ENCODE data around the gene SBF2. TPM values are rescaled to one million over a fixed set of nuclear protein-coding genes. Genes with fewer than 3 reads are reported as not detected.

Gene SBF2
- total and polyA plus RNA-seq, 2 donors = 8.1 to 10.2 TPM

GRCh38 chr11:9774591-9775397, 519.2 kb downstream of the SBF2 start:
- Histone ChIP-seq H3K36me3 (ENCODE audit: control insufficient read depth in 2 of 2, insufficient read depth in 2 of 2, low read length in 1 of 2) (peaks cover 0 to under 1% of the 10 kb centered on the region in 2 donors), H3K27me3 (ENCODE audit: control insufficient read depth in 2 of 2, insufficient read depth in 1 of 2, low read length in 1 of 2) (no peaks in the 10 kb centered on the region), H3K27ac (ENCODE audit: low read depth in 1 of 2, low read length in 1 of 2) (no peak overlapping the region), H3K4me3 (ENCODE audit: low read length in 2 of 2) (no peak overlapping the region), H3K4me1 (ENCODE audit: control insufficient read depth in 2 of 2, insufficient read depth in 2 of 2, low read length in 2 of 2) (no peaks in the 10 kb centered on the region), H3K9me3 (ENCODE audit: control insufficient read depth in 2 of 2, insufficient read depth in 1 of 2, low read length in 1 of 2) (no peaks in the 10 kb centered on the region)
- whole genome bisulfite sequencing = 66% methylated on average over 6 of the region's 6 CpGs
- DNase-seq (ENCODE audit: low read depth in 6 of 9, low spot score in 9 of 9) = no peak

GRCh38 chr11:9774109-9774508, 519.9 kb downstream of the SBF2 start:
- Histone ChIP-seq H3K27me3 (ENCODE audit: control insufficient read depth in 2 of 2, insufficient read depth in 1 of 2, low read length in 1 of 2) (no peaks in the 10 kb centered on the region), H3K9me3 (ENCODE audit: control insufficient read depth in 2 of 2, insufficient read depth in 1 of 2, low read length in 1 of 2) (no peaks in the 10 kb centered on the region), H3K36me3 (ENCODE audit: control insufficient read depth in 2 of 2, insufficient read depth in 2 of 2, low read length in 1 of 2) (no peaks in the 10 kb centered on the region), H3K4me1 (ENCODE audit: control insufficient read depth in 2 of 2, insufficient read depth in 2 of 2, low read length in 2 of 2) (no peaks in the 10 kb centered on the region), H3K4me3 (ENCODE audit: low read length in 2 of 2) (no peak overlapping the region), H3K27ac (ENCODE audit: low read depth in 1 of 2, low read length in 1 of 2) (no peak overlapping the region)
- no peak for DNase-seq (ENCODE audit: low read depth in 6 of 9, low spot score in 9 of 9)

DNA sequence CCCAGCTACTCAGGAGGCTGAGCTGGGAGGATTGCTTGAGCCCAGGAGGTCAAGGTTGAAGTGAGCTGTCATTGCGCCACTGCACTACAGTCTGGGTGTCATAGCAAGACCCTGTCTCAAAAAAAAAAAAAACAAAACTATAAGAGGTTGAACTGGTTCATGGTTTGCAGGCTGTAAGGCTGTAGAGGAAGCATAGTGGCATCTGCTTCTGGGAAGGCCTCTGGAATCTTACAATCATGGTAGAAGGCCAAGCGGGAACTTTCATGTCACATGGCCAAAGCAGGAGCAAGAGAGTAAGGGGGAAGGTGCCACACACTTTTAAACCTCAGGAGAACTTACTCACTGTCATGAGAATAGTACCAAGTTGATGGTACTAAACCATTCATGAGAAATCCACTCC, 520.5 kb downstream of the SBF2 start:
- Histone ChIP-seq H3K27ac (ENCODE audit: low read depth in 1 of 2, low read length in 1 of 2) (no peak overlapping the region), H3K36me3 (ENCODE audit: control insufficient read depth in 2 of 2, insufficient read depth in 2 of 2, low read length in 1 of 2) (no peaks in the 10 kb centered on the region), H3K27me3 (ENCODE audit: control insufficient read depth in 2 of 2, insufficient read depth in 1 of 2, low read length in 1 of 2) (no peaks in the 10 kb centered on the region), H3K4me1 (ENCODE audit: control insufficient read depth in 2 of 2, insufficient read depth in 2 of 2, low read length in 2 of 2) (no peaks in the 10 kb centered on the region), H3K9me3 (ENCODE audit: control insufficient read depth in 2 of 2, insufficient read depth in 1 of 2, low read length in 1 of 2) (no peaks in the 10 kb centered on the region), H3K4me3 (ENCODE audit: low read length in 2 of 2) (no peak overlapping the region)
- 99% methylated on average over 2 of the region's 2 CpGs for WGBS
- no peak for DNase-seq (ENCODE audit: low read depth in 6 of 9, low spot score in 9 of 9)

GRCh38 chr11:9772218-9772617, 521.8 kb downstream of the SBF2 start:
- no peak for DNase-seq (ENCODE audit: low read depth in 6 of 9, low spot score in 9 of 9)
- no peaks in the 10 kb centered on the region for H3K36me3 ChIP-seq (ENCODE audit: control insufficient read depth in 2 of 2, insufficient read depth in 2 of 2, low read length in 1 of 2)
- no peak overlapping the region for H3K27ac ChIP-seq (ENCODE audit: low read depth in 1 of 2, low read length in 1 of 2)
- no peak overlapping the region for H3K4me3 ChIP-seq (ENCODE audit: low read length in 2 of 2)
- no peaks in the 10 kb centered on the region for H3K4me1 ChIP-seq (ENCODE audit: control insufficient read depth in 2 of 2, insufficient read depth in 2 of 2, low read length in 2 of 2)
- WGBS = 97% methylated on average over 4 of the region's 4 CpGs
- no peaks in the 10 kb centered on the region for H3K9me3 ChIP-seq (ENCODE audit: control insufficient read depth in 2 of 2, insufficient read depth in 1 of 2, low read length in 1 of 2)
- no peaks in the 10 kb centered on the region for H3K27me3 ChIP-seq (ENCODE audit: control insufficient read depth in 2 of 2, insufficient read depth in 1 of 2, low read length in 1 of 2)

DNA sequence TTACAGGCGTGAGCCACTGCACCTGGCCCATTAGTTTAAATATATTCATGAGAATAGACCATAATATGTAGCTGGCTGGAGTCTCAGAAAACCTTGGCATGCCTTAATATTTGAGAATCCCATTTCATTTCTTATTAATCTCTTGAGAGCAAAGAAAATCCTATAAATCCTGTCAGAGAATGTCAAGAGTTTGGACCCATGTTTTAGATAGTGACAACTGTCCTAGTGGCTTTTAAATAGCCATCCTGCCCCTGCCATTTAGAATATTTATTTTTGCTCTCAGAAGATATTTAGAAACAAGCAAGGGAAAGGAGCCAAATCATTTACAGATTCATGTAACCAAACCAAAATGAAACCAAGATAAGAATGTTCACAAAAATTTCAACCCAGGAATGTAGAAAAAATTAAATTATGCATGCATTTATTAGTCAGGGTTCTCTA, 522.9 kb downstream of the SBF2 start:
- H3K4me3 ChIP-seq (ENCODE audit: low read length in 2 of 2) = no peak overlapping the region
- no peak overlapping the region for H3K27ac ChIP-seq (ENCODE audit: low read depth in 1 of 2, low read length in 1 of 2)
- H3K27me3 ChIP-seq (ENCODE audit: control insufficient read depth in 2 of 2, insufficient read depth in 1 of 2, low read length in 1 of 2) = no peaks in the 10 kb centered on the region
- H3K4me1 ChIP-seq (ENCODE audit: control insufficient read depth in 2 of 2, insufficient read depth in 2 of 2, low read length in 2 of 2) = no peaks in the 10 kb centered on the region
- no peaks in the 10 kb centered on the region for H3K9me3 ChIP-seq (ENCODE audit: control insufficient read depth in 2 of 2, insufficient read depth in 1 of 2, low read length in 1 of 2)
- WGBS = 92% methylated on average over 1 of the region's 1 CpG
- no peaks in the 10 kb centered on the region for H3K36me3 ChIP-seq (ENCODE audit: control insufficient read depth in 2 of 2, insufficient read depth in 2 of 2, low read length in 1 of 2)
- DNase-seq (ENCODE audit: low read depth in 6 of 9, low spot score in 9 of 9) = no peak

- Histone ChIP-seq H3K4me3 (ENCODE audit: low read length in 2 of 2) (no peak overlapping the region), H3K9me3 (ENCODE audit: control insufficient read depth in 2 of 2, insufficient read depth in 1 of 2, low read length in 1 of 2) (no peaks in the 10 kb centered on the region), H3K4me1 (ENCODE audit: control insufficient read depth in 2 of 2, insufficient read depth in 2 of 2, low read length in 2 of 2) (peaks cover 0 to 2% of the 10 kb centered on the region in 2 donors), H3K27me3 (ENCODE audit: control insufficient read depth in 2 of 2, insufficient read depth in 1 of 2, low read length in 1 of 2) (no peaks in the 10 kb centered on the region), H3K27ac (ENCODE audit: low read depth in 1 of 2, low read length in 1 of 2) (no peak overlapping the region), H3K36me3 (ENCODE audit: control insufficient read depth in 2 of 2, insufficient read depth in 2 of 2, low read length in 1 of 2) (no peaks in the 10 kb centered on the region)
- 86% methylated on average over 4 of the region's 4 CpGs for whole genome bisulfite sequencing
- DNase-seq (ENCODE audit: low read depth in 6 of 9, low spot score in 9 of 9) = no peak
These were observed 524.4 kb downstream of the SBF2 start for GRCh38 chr11:9769621-9770020.

DNA sequence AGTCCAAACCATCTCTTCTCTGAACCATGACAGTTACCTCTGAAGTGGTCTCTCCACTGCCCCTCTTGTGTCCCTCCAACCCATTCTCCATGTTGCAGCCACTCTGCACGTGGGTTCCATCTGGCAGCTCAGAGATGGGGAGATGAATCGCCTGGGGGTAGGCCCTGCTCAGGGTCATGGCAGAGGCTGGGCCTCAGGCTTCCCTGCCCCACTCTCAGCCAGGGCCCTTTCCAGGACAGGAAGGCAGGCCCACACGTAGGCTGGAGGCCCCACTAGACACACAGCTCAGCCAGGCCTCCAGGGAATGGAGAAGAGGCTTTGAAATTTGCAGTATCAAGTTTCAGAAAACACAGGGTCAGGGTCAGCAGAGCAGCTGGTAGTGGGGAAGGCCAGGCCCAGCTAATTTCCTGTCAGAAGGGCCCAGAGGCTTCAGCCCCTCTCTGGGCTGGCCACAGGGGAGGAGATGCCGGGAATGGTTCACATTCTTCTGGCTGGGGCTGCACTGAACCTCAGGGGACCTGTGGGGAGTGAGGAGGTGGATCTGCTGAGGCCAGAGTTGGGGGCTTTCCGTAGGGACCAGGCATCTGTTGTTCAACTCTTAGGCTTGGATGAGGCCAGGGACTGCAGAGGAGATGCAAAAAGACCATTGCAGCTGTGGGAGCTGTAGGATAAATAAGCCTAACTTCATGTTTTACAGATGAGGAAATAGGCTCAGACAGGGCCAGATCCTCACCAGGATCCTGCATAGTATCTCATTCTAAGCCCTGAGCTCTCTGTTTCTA, 528.5 kb downstream of the SBF2 start:
- Histone ChIP-seq H3K27me3 (ENCODE audit: control insufficient read depth in 2 of 2, insufficient read depth in 1 of 2, low read length in 1 of 2) (no peaks in the 10 kb centered on the region), H3K36me3 (ENCODE audit: control insufficient read depth in 2 of 2, insufficient read depth in 2 of 2, low read length in 1 of 2) (no peaks in the 10 kb centered on the region), H3K9me3 (ENCODE audit: control insufficient read depth in 2 of 2, insufficient read depth in 1 of 2, low read length in 1 of 2) (no peaks in the 10 kb centered on the region), H3K4me3 (ENCODE audit: low read length in 2 of 2) (no peak overlapping the region), H3K4me1 (ENCODE audit: control insufficient read depth in 2 of 2, insufficient read depth in 2 of 2, low read length in 2 of 2) (peaks cover 0 to 2% of the 10 kb centered on the region in 2 donors), H3K27ac (ENCODE audit: low read depth in 1 of 2, low read length in 1 of 2) (peak overlapping the region in 1 of 2 donors; percentile 8)
- 95% methylated on average over 5 of the region's 5 CpGs for WGBS
- no peak for DNase-seq (ENCODE audit: low read depth in 6 of 9, low spot score in 9 of 9)

DNA sequence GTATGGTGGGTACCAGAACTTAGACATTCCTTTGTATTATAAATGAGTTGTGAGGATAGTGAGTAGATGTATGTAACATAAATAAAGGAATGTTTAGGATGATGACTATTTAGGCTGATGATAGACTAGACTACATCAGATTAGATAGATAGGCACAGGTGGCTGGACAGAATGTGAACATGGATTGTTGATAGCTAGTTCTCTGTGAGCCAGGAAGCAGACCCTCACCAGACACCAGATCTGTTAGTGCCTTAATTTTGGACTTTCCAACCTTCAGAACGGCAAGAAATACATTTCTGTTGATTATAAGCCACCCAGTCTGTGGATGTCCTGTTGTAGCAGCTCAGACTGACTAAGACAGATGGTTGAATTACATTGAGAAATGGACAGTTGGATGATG, 530.7 kb downstream of the SBF2 start:
- WGBS = 98% methylated on average over 1 of the region's 1 CpG
- H3K4me3 ChIP-seq (ENCODE audit: low read length in 2 of 2) = no peak overlapping the region
- H3K27ac ChIP-seq (ENCODE audit: low read depth in 1 of 2, low read length in 1 of 2) = no peak overlapping the region
- H3K9me3 ChIP-seq (ENCODE audit: control insufficient read depth in 2 of 2, insufficient read depth in 1 of 2, low read length in 1 of 2) = no peaks in the 10 kb centered on the region
- H3K4me1 ChIP-seq (ENCODE audit: control insufficient read depth in 2 of 2, insufficient read depth in 2 of 2, low read length in 2 of 2) = peaks cover 9 to 20% of the 10 kb centered on the region in 2 donors
- peaks cover 0 to 6% of the 10 kb centered on the region in 2 donors for H3K27me3 ChIP-seq (ENCODE audit: control insufficient read depth in 2 of 2, insufficient read depth in 1 of 2, low read length in 1 of 2)
- H3K36me3 ChIP-seq (ENCODE audit: control insufficient read depth in 2 of 2, insufficient read depth in 2 of 2, low read length in 1 of 2) = no peaks in the 10 kb centered on the region
- no peak for DNase-seq (ENCODE audit: low read depth in 6 of 9, low spot score in 9 of 9)

DNA sequence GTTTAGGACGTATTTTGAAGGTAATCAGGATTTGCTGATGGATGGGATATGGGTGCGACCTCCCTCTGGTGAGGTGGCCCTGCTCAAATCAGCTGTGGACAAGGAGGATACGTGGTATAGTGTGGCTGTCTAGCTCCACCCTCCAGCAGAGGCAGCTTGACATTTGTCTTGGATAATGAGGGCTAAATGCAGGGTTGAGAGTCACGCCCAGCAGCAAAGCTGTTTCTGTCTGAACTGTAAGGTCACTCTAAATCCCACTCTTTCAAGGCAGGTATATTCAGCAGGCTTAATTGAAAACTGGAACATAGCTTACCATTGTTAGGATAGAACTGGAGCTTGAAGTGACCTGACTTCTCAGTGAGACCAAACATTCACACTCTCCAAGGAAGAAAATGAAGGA, 531.5 kb downstream of the SBF2 start:
- H3K27me3 ChIP-seq (ENCODE audit: control insufficient read depth in 2 of 2, insufficient read depth in 1 of 2, low read length in 1 of 2) = peaks cover 0 to 6% of the 10 kb centered on the region in 2 donors
- peaks cover 12 to 25% of the 10 kb centered on the region in 2 donors for H3K4me1 ChIP-seq (ENCODE audit: control insufficient read depth in 2 of 2, insufficient read depth in 2 of 2, low read length in 2 of 2)
- no peak for DNase-seq (ENCODE audit: low read depth in 6 of 9, low spot score in 9 of 9)
- WGBS = 97% methylated on average over 4 of the region's 4 CpGs
- no peak overlapping the region for H3K27ac ChIP-seq (ENCODE audit: low read depth in 1 of 2, low read length in 1 of 2)
- H3K4me3 ChIP-seq (ENCODE audit: low read length in 2 of 2) = no peak overlapping the region
- no peaks in the 10 kb centered on the region for H3K9me3 ChIP-seq (ENCODE audit: control insufficient read depth in 2 of 2, insufficient read depth in 1 of 2, low read length in 1 of 2)
- no peaks in the 10 kb centered on the region for H3K36me3 ChIP-seq (ENCODE audit: control insufficient read depth in 2 of 2, insufficient read depth in 2 of 2, low read length in 1 of 2)

Measured in thymus (tissue), 11 donors.